ENCODE measurements around the gene BSND. TPM values are rescaled to one million over a fixed set of nuclear protein-coding genes. Genes with fewer than 3 reads are reported as not detected.
"Not testable (repeated sequence)": the region's sequence is repeated elsewhere in the genome, so short reads cannot be mapped to it uniquely, and the experiment has no call there.

The BSND gene
- total and polyA plus RNA-seq, 2 experiments from 2014 or later, result 0.21 to 0.23 TPM

DNA sequence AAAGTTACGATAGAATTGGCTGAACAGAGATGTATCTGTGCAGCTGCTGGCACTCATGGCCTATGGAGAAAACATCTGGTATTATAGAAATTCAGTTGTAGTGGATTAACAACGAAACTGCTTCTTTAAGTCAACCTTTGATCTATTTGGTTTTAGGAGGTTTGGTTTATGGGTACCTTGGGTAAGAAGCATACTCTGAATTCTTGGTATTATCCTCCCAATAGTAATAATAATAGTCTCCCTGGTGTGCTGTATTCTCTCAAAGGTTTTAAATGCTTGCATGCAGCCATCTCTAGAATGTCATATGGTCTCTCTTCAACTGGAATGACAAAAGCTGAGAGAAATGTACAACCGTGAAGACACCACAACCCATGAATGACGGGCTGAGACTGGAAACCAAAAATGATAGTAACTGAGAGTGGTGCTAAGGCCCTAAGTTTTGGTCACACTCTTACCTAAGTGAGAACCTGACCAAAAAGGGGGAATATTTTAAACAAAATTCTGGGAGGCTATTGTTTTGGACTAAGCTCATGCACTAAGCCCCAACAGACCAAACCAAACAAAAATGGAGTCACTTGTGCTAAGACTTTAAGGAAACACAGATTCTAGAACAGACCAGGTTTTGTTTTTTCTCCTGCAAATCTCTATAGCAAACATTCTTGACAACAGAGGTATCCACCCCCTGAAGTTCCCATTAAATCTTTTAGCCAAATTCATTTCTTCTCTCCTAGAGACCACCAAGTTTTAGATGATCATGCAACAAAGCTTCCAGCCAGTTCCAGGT lies 35.9 kb upstream of the BSND start:
- H3K27me3 ChIP-seq, result no peaks in the 10 kb centered on the region
- no peak overlapping the region for H3K27ac ChIP-seq
- no peak for DNase-seq (ENCODE audit: low spot score)
- H3K4me3 ChIP-seq, result no peak overlapping the region
- H4K20me1 ChIP-seq (ENCODE audit: insufficient read depth, poor library complexity, severe bottlenecking), result no peaks in the 10 kb centered on the region
- H3K9me2 ChIP-seq (replicated peaks; ENCODE audit: insufficient read depth), result no peaks in the 10 kb centered on the region
- no peaks in the 10 kb centered on the region for H3K4me1 ChIP-seq (ENCODE audit: insufficient read depth)
- no peaks in the 10 kb centered on the region for H3K79me2 ChIP-seq
- no peak overlapping the region for H3K4me2 ChIP-seq
- 74% methylated on average over 4 of the region's 4 CpGs for WGBS (ENCODE audit: low lambda C conversion rate, missing lambda C conversion rate)
- TF ChIP-seq EZH2 (IDR thresholded peaks at IDR 0.05; ENCODE audit: borderline replicate concordance), result no peak
- TF ChIP-seq EZH2phosphoT487 (IDR thresholded peaks at IDR 0.05; ENCODE audit: low read depth, severe bottlenecking, unreplicated experiment), result no peak
- no peak for TF ChIP-seq CTCF (IDR thresholded peaks at IDR 0.05; ENCODE audit: poor library complexity)
- no peak overlapping the region for H2AFZ ChIP-seq
- H3K36me3 ChIP-seq (replicated peaks; ENCODE audit: insufficient read depth, low read depth), result no peaks in the 10 kb centered on the region
- no peaks in the 10 kb centered on the region for H3K9me3 ChIP-seq (ENCODE audit: low read depth)

DNA sequence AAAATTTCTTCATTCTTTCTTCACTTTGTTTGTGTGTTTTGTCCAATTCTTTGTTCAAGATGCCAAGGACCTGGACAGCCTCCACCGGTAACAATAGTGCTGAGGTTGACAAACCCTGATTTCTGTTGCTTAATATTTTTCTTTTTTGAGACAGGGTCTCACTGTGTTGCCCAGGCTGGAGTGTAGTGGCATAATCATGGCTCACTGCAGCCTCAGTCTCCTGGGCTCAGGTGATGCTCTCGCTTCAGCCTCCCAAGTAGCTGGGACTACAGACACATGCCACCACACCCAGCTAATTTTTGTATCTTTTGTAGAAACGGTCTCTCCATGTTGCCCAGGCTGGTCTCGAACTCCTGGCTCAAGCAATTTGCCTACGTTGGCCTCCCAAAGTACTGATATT lies 34.9 kb upstream of the BSND start:
- H3K4me2 ChIP-seq; H3K9me3 ChIP-seq (ENCODE audit: low read depth); H3K27ac ChIP-seq; H3K4me3 ChIP-seq; H3K27me3 ChIP-seq; H4K20me1 ChIP-seq (ENCODE audit: insufficient read depth, poor library complexity, severe bottlenecking); H3K36me3 ChIP-seq (replicated peaks; ENCODE audit: insufficient read depth, low read depth); H3K79me2 ChIP-seq; H3K9me2 ChIP-seq (replicated peaks; ENCODE audit: insufficient read depth); DNase-seq (ENCODE audit: low spot score); H3K4me1 ChIP-seq (ENCODE audit: insufficient read depth); H2AFZ ChIP-seq: not testable (repeated sequence)
- 91% methylated on average over 5 of the region's 5 CpGs for WGBS (ENCODE audit: low lambda C conversion rate, missing lambda C conversion rate)

DNA sequence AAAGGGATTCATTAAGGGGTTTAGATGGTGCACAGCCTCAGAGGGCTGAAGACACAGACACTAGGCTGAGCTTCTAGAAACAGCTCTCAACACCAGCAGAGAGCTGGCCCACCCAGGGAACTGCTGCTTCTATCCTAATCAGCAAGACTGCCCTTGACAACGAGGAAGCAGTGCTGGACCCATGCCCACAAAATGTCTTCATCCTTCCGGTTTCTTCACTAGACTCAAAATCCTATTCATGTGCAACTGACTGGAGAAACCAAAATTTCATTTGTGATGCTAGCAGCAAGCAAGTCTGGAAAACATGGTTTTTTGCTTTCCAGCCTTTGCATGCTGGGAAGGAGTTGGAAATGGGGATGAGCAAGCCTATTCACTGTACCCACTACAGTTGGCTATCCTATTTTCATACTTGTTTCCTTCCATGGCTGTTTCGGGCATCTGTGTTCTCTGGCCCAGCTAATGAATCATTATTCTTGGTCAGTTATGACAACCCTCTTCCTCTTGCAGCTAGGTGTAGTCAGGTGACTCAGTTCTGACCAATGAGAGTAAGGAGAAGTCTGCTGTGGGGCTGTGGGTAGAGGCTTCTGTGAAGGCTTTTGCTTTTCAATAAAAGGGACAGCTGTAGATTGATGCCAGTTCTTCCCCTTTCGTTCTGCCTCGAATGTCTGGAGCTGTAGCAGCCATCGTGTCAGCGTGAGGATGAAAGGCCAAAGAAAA lies 33.0 kb upstream of the BSND start:
- no peak overlapping the region for H2AFZ ChIP-seq
- H4K20me1 ChIP-seq (ENCODE audit: insufficient read depth, poor library complexity, severe bottlenecking), result no peaks in the 10 kb centered on the region
- no peak overlapping the region for H3K4me3 ChIP-seq
- no peaks in the 10 kb centered on the region for H3K9me2 ChIP-seq (replicated peaks; ENCODE audit: insufficient read depth)
- no peak for DNase-seq (ENCODE audit: low spot score)
- H3K36me3 ChIP-seq (replicated peaks; ENCODE audit: insufficient read depth, low read depth), result no peaks in the 10 kb centered on the region
- no peaks in the 10 kb centered on the region for H3K4me1 ChIP-seq (ENCODE audit: insufficient read depth)
- no peaks in the 10 kb centered on the region for H3K79me2 ChIP-seq
- 93% methylated on average over 7 of the region's 7 CpGs for WGBS (ENCODE audit: low lambda C conversion rate, missing lambda C conversion rate)
- no peak overlapping the region for H3K27ac ChIP-seq
- H3K9me3 ChIP-seq (ENCODE audit: low read depth), result no peaks in the 10 kb centered on the region
- H3K4me2 ChIP-seq, result no peak overlapping the region
- H3K27me3 ChIP-seq, result no peaks in the 10 kb centered on the region
- TF ChIP-seq CTCF (IDR thresholded peaks at IDR 0.05; ENCODE audit: poor library complexity) (no peak), EZH2 (IDR thresholded peaks at IDR 0.05; ENCODE audit: borderline replicate concordance) (no peak), EZH2phosphoT487 (IDR thresholded peaks at IDR 0.05; ENCODE audit: low read depth, severe bottlenecking, unreplicated experiment) (no peak)

GRCh38 chr1:54967372-54967771 lies 31.4 kb upstream of the BSND start:
- H3K4me1 ChIP-seq (ENCODE audit: insufficient read depth), result no peaks in the 10 kb centered on the region
- no peaks in the 10 kb centered on the region for H3K79me2 ChIP-seq
- H3K9me2 ChIP-seq (replicated peaks; ENCODE audit: insufficient read depth), result no peaks in the 10 kb centered on the region
- no peaks in the 10 kb centered on the region for H4K20me1 ChIP-seq (ENCODE audit: insufficient read depth, poor library complexity, severe bottlenecking)
- no peaks in the 10 kb centered on the region for H3K9me3 ChIP-seq (ENCODE audit: low read depth)
- no peak overlapping the region for H3K27ac ChIP-seq
- TF ChIP-seq CTCF (IDR thresholded peaks at IDR 0.05; ENCODE audit: poor library complexity) (no peak), EZH2 (IDR thresholded peaks at IDR 0.05; ENCODE audit: borderline replicate concordance) (no peak), EZH2phosphoT487 (IDR thresholded peaks at IDR 0.05; ENCODE audit: low read depth, severe bottlenecking, unreplicated experiment) (no peak)
- no peak overlapping the region for H3K4me3 ChIP-seq
- H2AFZ ChIP-seq, result no peak overlapping the region
- no peak overlapping the region for H3K4me2 ChIP-seq
- H3K27me3 ChIP-seq, result no peaks in the 10 kb centered on the region
- DNase-seq (ENCODE audit: low spot score), result no peak
- no peaks in the 10 kb centered on the region for H3K36me3 ChIP-seq (replicated peaks; ENCODE audit: insufficient read depth, low read depth)
- WGBS (ENCODE audit: low lambda C conversion rate, missing lambda C conversion rate), result 69% methylated on average over 5 of the region's 5 CpGs
